HK-2 (cell line): ENCODE measurements around the gene SLC35E4.
"Not testable (repeated sequence)": the region's sequence is repeated elsewhere in the genome, so short reads cannot be mapped to it uniquely, and the experiment has no call there.

Experiments used
- DNase-seq: peaks from one replicate; pipeline ENCODE4 v3.0.0-alpha.2; 2018; ENCODE audit not compliant: unreplicated experiment

The SLC35E4 gene

DNA sequence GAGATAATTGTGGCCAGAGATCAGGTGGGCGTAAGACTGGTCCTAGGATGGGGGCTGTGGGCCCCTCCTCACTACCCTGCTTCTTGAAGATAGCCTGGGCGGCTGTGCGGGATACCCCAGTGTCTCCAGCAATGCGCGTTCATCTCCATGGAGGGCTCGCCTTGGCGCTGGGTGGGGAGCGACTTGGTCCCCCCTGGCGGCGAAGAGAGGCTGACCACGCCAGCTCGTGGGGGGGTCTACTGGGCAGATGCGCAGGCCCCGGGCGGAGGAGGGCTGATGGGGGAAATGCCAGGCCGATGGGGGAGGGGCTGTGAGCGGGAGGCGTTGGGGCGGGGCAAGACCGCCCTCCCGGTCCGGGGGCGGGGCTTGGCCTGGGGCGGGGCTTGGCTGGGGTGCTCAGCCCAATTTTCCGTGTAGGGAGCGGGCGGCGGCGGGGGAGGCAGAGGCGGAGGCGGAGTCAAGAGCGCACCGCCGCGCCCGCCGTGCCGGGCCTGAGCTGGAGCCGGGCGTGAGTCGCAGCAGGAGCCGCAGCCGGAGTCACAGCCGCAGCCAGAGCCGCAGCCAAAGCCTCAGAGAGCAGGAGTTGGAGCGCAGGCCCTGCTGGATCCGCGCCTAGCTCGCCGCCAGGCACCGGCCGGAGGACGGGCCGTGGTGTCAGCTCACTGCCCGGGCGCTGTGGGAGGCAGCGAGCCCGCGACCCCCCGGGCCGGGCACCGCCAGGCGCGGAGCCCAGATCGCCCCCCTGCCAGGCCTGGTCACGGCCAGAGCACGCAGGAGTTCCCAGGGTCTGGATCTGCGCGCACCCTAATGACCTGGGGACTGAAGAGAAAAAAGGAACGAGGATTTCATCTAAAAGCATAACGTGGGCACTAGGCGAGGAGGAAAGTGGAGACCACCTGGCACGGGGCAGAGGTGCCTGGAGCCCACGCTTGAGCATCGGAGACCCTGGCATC lies at the start of gene SLC35E4:
SLC35E4 (plus strand) TSS at position 509 of the 953 bp plus-strand sequence. CDS start 670 bp downstream, outside the sequence.
- DNase-seq: peak; percentile 93

DNA sequence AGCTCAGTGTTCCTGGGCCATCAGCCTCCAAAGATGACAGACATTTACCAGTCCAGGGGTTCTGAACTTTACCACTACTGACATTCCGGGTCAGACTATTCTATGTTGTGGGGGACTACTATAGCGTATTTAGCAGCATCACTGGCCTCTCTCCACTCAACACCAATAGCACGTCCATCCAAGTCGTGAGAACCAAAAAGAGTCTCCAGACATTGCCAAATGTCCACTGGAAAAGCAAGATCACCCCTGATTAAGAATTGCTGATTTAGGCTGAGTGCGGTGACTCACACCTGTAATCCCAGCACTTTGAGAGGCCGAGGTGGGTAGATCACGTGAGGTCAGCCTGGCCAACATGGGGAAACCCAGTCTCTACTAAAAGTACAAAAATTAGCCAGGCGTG lies 49.2 kb upstream of the SLC35E4 start:
- DNase-seq: no peak

DNA sequence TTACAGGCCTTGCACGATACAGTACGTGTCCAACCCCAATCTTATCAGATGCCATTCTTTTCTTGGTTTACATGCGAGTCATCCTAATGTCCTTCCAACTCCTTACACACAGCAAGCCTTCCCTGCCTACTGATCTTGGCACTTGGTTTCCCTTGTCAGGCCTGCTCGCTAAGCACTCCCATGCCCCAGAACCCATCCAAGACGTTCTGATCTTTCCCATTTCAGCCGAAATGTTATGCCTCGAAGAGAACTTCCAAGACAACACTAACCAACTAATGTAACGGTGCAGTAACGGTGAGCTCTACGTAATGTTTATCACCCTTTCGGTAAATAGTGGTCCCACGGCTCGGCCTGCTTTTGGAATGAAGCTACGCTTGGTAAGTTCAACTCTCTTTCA lies 44.4 kb upstream of the SLC35E4 start:
- DNase-seq: no peak

- peak; percentile 91 for DNase-seq
Observed at GRCh38 chr22:30591588-30592359, 43.8 kb upstream of the SLC35E4 start, which contains the start of gene PES1. Gene PES1, minus strand, starts transcription at chr22:30591910. Its CDS starts 77 bp downstream, at chr22:30591833.

- not testable (repeated sequence) for DNase-seq
Observed at GRCh38 chr22:30592360-30592713, 43.2 kb upstream of the SLC35E4 start.

DNA sequence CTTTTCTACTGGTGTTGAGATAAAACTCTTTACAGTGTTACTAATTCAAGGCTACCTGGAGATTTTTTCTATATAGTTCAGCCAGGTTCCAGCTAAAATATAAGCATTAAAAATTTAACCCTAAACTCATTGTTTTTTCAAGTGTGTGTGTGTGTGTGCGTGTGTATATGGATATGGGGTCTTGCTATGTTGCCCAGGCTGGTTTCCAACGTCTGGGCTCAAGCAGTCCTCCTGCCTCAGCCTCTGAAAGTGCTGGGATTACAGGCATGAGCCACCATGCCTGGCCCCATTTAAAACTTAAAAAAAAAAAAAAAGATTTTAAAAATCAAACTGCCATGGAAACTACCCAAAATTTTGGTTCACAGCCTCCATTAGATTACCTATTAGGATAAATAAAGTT lies 39.4 kb upstream of the SLC35E4 start:
- DNase-seq: no peak

- no peak for DNase-seq
Observed at GRCh38 chr22:30596886-30597285, 38.7 kb upstream of the SLC35E4 start.

DNA sequence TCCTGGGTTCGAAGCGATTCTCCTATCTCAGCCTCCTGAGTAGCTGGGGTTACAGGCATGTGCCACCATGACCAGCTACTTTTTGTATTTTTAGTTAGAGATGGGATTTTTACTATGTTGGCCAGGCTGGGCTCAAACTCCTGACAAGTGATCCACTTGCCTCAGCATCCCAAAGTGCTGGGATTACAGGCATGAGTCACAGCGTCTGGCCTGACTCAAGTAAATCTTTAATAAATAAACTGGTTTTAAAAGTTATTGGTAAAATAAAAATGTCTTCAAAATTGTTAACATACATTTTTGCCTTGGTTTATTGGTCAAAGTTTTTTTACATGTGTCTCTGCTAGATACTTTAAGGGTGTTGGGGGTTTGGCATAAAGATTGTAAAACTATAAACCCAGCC lies 36.6 kb upstream of the SLC35E4 start:
- no peak for DNase-seq

- DNase-seq: no peak
Observed at GRCh38 chr22:30600921-30601320, 34.7 kb upstream of the SLC35E4 start.

GRCh38 chr22:30601464-30601863 lies 34.1 kb upstream of the SLC35E4 start:
- no peak for DNase-seq

DNA sequence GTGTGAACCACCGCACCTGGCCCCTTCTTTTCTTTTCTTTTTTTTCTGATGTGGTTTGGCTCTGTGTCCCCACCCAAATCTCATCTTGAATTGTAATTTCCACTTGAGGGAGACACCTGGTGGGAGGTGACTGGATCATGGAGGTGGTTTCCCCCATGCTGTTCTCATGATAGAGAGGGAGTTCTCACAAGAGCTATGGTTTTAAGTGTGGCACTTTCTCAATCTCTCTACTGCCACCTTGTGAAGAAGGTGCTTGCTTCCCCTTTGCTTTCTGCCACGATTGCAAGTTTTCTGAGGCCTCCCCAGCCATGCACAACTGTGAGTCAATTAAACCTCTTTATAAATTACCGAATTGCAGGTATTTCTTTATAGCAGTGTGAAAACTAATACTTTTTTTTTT lies 33.5 kb upstream of the SLC35E4 start:
- no peak for DNase-seq

DNA sequence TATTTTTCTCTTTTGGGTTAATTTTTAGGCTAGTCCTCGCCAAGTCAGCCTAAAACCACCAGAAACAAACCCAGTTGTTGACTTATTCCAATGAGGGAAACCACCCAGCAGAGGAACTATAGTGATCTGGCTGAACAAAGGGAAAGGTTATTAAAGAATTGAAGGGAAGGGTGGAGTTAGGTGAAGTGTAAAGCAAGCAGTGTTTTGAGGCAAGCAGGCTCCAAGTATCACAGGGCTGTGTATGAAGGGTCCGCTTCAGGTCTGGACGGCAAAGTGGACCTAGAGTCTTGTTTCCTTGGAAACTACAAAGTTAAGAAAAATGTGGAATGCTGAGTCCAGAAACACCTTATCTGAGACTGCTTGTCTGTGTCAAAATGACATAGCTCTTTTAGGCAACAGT lies 31.8 kb upstream of the SLC35E4 start:
- no peak for DNase-seq

DNA sequence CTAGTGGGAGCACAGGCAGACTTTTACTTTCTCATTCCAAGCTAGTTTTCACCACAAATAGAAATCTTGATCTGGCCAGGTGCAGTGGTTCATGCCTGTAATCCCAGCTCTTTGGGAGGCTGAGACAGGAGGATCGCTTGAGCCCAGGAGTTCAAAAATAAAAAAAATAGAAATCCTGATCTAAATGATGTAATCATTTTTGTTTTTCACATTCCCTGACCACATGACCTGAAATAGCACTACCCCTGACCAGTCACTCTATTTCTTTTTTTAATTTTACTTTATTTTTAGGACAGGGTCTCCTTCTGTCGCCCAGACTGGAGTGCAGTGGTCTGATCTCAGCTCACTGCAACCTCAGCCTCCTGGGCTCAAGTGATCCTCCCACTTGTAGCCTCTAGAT lies 30.9 kb upstream of the SLC35E4 start:
- no peak for DNase-seq

DNA sequence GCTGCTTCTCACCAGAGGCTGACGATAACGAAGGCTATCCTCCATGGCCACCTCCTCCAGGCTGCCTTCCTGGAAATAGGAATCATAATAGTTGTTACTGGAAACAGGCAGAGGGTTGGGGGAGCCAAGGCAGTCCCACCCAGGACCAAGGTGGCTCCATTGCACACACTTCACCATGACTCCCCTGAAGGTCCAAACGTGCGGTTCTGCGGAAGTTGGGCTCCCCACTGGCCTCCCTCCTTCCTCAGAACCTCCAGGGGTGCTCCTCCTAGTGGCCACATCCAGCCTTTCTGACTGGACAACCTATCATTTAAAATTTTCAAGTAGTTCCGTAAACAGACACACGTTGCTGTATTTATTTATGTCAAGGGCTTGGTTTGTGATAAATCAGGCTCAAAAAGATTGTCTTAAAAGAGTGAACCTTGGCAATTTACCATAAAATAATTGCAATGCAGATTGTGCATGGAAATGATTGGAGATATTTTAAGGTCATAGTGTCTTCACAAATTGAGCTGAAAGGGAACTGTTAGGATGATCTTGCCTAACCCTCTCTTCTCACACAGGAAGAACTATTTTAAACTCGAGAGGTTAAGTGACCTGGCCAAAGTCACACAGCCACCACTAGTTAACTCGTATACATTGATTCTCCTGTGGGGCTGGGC lies 30.0 kb upstream of the SLC35E4 start:
- DNase-seq: no peak

GRCh38 chr22:30606455-30607299 lies 28.9 kb upstream of the SLC35E4 start, which contains the start of gene TCN2:
Gene TCN2, plus strand, starts transcription at chr22:30607174. Its CDS starts 158 bp downstream, at chr22:30607332.
- peak; percentile 83 for DNase-seq

GRCh38 chr22:30607300-30607930 lies 28.2 kb upstream of the SLC35E4 start:
- no peak for DNase-seq

DNA sequence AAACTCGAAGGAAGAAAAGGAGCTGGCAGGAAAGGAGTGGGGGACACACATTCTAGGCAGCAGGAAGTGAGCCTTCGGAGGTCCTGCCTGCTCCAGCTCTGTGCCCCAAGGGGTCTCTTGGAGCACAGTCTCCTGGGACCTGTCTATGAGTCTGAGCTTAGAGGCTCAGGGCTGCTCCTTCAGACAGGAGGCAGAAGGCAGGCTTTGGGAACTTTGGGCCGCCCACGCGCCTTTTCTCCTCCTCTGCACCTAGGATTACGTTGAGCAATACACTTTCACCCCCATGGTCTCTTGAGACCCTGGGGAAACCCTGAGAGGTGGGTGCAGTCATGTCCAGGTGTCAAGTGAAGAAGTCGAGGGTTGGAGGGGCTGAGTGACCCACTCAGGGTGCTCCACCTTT lies 27.6 kb upstream of the SLC35E4 start:
- DNase-seq: no peak

DNA sequence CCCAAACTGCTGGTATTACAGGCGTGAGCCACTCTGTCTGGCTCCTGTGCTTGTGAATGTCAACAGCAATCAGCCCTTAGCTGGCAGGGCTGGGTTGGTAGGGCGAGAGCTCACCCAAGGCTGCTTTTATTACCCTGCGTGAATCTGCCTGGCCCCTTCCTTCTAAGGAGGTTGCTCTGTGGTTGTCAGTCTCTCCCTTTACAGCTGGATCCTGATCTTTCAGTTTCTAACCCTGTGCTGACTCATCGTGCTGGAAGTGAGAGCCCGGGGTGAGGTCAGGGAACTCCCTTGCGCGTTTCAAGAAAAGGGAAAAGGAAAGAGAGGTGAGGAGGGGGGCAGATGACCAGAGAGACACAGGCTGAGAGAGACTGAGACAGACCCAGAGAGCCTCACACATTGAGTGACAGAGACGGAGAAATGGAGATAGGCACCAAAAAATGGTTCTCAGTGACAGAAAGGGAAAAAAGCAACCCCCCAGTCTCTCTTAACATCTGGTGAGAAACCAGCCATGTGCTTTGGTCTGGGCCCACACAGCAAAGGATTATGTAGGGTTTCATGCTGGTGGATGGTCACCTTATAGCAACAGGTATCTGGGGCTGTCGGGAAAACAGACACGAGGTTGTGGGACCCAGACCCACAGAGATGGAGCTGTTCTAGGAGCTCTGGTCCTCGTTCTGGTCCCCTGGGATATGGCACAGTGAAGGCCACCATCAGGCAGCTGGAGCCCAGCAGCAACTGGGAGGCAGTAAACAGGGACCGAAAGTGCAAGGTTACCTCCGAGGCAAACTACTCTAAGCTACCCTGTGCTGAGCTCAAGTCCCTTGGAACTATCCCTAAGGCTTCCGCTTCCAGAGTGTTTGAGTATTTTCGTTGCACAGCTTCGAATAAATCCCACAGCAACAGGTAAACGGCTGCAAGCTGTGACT lies 26.1 kb upstream of the SLC35E4 start:
- DNase-seq: peak; percentile 45

GRCh38 chr22:30610299-30610698 lies 25.3 kb upstream of the SLC35E4 start:
- no peak for DNase-seq

DNA sequence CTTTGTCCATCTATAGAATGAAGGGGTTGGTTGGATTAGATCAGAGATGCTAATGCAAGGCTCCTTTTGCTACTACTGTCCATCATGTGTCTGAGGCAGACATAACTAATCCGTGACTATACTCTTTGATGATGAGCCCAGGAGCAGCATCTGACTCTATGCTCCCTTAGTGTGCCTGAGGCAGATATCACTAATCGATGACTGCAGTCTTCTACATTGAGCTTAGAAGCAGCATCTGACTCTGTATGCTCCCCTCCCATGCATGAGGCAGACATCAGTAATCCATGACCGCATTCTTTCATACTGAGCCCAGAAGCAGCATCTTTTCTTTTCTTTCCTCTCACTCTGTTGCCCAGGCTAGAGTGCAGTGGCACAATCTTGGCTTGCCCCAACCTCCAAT lies 24.4 kb upstream of the SLC35E4 start:
- DNase-seq: no peak
